Osteocyte (in vitro differentiated cells): ENCODE results near the gene ZDHHC11B. TPM values are rescaled to one million over a fixed set of nuclear protein-coding genes. Genes with fewer than 3 reads are reported as not detected.
"Not testable (repeated sequence)": the region's sequence is repeated elsewhere in the genome, so short reads cannot be mapped to it uniquely, and the experiment has no call there.

Source experiments
- DNase-seq: peaks from one replicate; pipeline ENCODE4 v3.0.0; 2021; ENCODE audit warnings: mixed read lengths; ENCODE audit not compliant: unreplicated experiment; ENCODE audit errors: extremely low spot score
- H3K27ac Mint-ChIP-seq: one replicate; pipeline ENCODE4 v1.8.0; 2021; ENCODE audit warnings: mild to moderate bottlenecking, mixed read lengths; ENCODE audit not compliant: unreplicated experiment
- H3K27me3 Mint-ChIP-seq: one replicate; pipeline ENCODE4 v1.8.0; 2021; ENCODE audit warnings: mixed read lengths; ENCODE audit not compliant: unreplicated experiment
- H3K36me3 Mint-ChIP-seq: one replicate; pipeline ENCODE4 v1.8.0; 2021; ENCODE audit warnings: mixed read lengths; ENCODE audit not compliant: unreplicated experiment
- H3K4me1 Mint-ChIP-seq: one replicate; pipeline ENCODE4 v1.8.0; 2021; ENCODE audit warnings: mixed read lengths; ENCODE audit not compliant: unreplicated experiment
- H3K4me3 Mint-ChIP-seq: one replicate; pipeline ENCODE4 v1.8.0; 2021; ENCODE audit warnings: mild to moderate bottlenecking, moderate library complexity, mixed read lengths; ENCODE audit not compliant: unreplicated experiment
- H3K9me3 Mint-ChIP-seq: one replicate; pipeline ENCODE4 v1.8.0; 2021; ENCODE audit warnings: mixed read lengths; ENCODE audit not compliant: unreplicated experiment
- total RNA-seq: library from RNA; stranded (reverse); gene quantifications from 2 replicates; pipeline ENCODE4 v1.2.1, GENCODE V29; 2021
- TF ChIP-seq, protein P1 (sequence below): fragments of 200-600 bp; sonication (generic); IDR thresholded peaks from 2 replicates; pipeline ENCODE4 v1.5.0; 2021; ENCODE audit warnings: antibody characterized with exemption, mild to moderate bottlenecking, moderate library complexity

The ZDHHC11B gene
- total RNA-seq, 1 donor from 2014 or later = not detected

DNA sequence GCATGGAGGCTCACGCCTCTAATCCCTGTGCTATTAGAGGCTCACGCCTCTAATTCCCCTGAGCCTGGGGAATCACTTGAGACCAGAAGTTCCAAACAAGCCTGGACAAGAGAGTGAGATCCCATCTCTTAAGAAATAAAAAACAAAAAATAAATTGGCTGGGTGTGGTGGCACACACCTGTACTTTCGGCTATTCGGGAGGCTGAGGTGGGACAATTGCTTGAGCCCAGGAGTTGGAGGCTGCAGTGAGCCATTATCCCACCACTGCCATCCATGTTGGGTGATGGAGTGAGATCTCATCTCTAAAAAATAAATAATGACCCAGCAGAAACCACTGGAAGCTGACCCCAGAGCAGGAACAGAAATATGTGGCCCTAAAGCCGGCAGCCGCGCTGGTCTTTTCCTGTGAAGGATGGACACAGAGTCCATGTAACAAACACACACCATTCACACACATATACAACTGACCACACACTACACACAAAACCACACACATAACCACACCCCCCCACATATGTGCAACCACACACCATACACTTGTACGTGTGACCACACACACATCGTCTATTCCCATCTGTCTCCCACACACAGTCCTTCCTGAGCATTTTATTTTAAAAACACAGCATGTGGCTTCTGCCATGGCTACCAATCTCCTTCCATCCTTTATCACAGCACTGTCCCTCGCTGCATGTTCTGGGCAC is 51.6 kb downstream of the ZDHHC11B start:
- not testable (repeated sequence) for H3K4me3 Mint-ChIP-seq, H3K4me1 Mint-ChIP-seq, DNase-seq, H3K36me3 Mint-ChIP-seq, H3K9me3 Mint-ChIP-seq, H3K27ac Mint-ChIP-seq
- peaks cover 39% of the 10 kb centered on the region for H3K27me3 Mint-ChIP-seq

DNA sequence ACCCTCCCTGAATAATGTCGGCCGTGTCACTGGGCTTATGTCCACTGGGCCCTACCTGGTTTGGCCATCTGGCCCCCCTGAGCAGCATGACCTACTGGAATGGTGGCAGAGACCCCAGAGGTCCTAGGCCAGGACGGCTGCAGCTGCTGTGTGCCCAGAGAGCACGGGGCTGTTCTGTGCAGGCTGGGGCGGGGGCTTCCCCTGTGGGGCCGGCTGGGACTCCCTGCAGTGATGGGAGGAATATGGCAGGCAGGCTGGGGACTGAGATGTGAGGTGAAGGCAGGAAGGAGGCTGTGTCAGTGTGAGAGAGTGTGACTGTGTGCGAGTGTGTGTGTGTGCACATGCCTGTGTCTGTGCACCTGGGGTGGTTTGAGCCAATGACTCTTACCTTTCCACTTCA is 55.3 kb downstream of the ZDHHC11B start:
- H3K36me3 Mint-ChIP-seq, H3K4me3 Mint-ChIP-seq, DNase-seq, H3K27ac Mint-ChIP-seq, H3K9me3 Mint-ChIP-seq, H3K4me1 Mint-ChIP-seq: not testable (repeated sequence)
- H3K27me3 Mint-ChIP-seq = peaks cover 28% of the 10 kb centered on the region

DNA sequence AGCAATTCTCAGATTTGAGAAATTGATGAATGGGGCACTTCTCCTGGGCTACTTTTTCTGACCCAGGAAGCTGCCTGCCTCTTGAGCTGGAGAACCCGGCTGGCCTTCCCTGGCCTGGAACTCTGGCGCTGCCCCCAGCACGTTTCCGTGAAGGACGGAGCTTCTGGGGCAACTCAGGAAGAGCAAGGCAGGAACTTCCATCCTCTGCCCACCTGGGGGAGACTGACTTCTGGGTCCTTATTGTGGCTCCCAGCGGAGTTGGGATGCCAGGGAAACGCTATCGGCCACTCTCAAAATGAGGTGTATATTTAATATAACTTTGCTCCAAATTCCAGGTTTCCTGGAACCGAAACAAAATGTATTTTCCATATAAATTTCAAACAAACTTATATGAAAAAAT is 57.4 kb downstream of the ZDHHC11B start:
- H3K27me3 Mint-ChIP-seq = peaks cover 27% of the 10 kb centered on the region
- not testable (repeated sequence) for DNase-seq, H3K36me3 Mint-ChIP-seq, H3K27ac Mint-ChIP-seq, H3K4me3 Mint-ChIP-seq, H3K4me1 Mint-ChIP-seq, H3K9me3 Mint-ChIP-seq

DNA sequence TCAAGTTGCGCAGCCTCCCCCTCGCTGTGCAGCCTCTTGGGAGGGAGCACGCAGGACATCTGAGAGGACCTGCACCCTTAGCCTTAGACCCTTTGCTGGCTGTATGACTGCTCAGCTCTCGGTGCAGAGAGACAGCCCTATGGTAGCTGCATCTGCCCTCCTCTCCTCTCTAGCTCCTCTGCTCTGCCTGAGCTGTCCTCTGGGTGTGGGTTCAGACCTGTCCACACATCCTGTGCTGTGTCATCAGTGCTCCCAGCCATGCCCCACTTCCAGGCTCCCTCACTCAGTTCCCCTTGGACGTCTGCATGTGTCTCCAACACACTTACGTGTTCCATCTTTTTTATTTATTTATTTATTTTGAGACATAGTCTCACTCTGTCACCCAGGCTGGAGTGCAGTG is 60.7 kb downstream of the ZDHHC11B start:
- peaks cover 36% of the 10 kb centered on the region for H3K27me3 Mint-ChIP-seq
- H3K4me3 Mint-ChIP-seq, DNase-seq, H3K4me1 Mint-ChIP-seq, H3K27ac Mint-ChIP-seq, H3K36me3 Mint-ChIP-seq: not testable (repeated sequence)
- H3K9me3 Mint-ChIP-seq = peaks cover 15% of the 10 kb centered on the region

GRCh38 chr5:723309-723708 is 61.2 kb downstream of the ZDHHC11B start:
- H3K27ac Mint-ChIP-seq, H3K4me3 Mint-ChIP-seq: not testable (repeated sequence)

DNA sequence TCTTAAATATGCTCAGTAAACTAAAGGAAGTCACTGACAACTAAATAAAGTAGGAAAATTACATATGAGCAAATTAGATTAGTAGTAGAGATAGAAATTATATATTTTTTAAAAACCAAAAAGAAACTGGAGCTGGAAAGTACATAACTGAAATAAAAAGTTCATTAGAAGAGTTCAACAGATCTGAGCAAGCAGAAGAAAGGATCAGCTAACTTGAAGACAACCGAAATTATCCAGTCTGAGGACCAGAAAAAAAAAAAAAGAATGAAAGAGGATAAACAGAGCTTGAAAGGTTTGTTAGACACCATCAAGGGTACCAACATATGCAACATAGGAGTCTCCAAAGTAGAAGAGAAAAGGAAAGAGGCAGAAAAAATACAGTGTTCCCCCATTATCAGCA is 65.2 kb downstream of the ZDHHC11B start:
- H3K4me1 Mint-ChIP-seq, H3K27ac Mint-ChIP-seq, H3K36me3 Mint-ChIP-seq, DNase-seq, H3K4me3 Mint-ChIP-seq: not testable (repeated sequence)
- Mint-ChIP-seq H3K9me3 (peaks cover 18% of the 10 kb centered on the region), H3K27me3 (peaks cover 51% of the 10 kb centered on the region)

More at GRCh38 chr5:723309-723708, 61.2 kb downstream of the ZDHHC11B start:
- Mint-ChIP-seq H3K27me3 (peaks cover 40% of the 10 kb centered on the region), H3K9me3 (peaks cover 18% of the 10 kb centered on the region)
- DNase-seq, H3K4me1 Mint-ChIP-seq, H3K36me3 Mint-ChIP-seq: not testable (repeated sequence)

DNA sequence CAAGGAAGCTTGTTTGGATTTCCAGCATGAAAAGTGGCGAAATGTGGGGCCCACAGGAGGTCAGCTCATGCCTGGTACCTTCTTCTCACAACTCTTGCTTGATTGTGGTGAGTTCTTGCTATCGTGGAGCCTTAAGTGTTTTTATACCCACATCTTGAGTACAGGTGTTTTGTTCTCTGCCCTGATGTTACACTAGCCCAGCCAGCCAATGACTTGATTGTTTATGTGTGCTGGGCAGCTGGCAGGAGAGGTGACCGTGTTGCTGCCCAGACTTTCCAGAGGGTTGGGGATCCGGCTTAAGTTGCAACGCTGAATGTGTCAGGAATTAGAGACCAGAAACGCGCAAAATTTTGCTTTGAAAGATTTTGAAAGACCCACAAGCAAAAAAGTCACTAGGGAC is 67.4 kb downstream of the ZDHHC11B start:
- peaks cover 52% of the 10 kb centered on the region for H3K27me3 Mint-ChIP-seq
- no peaks in the 10 kb centered on the region for H3K4me1 Mint-ChIP-seq
- H3K27ac Mint-ChIP-seq = no peak overlapping the region
- H3K36me3 Mint-ChIP-seq = peaks cover 2% of the 10 kb centered on the region
- DNase-seq = no peak
- H3K9me3 Mint-ChIP-seq = peaks cover 18% of the 10 kb centered on the region
- TF ChIP-seq, protein P1, sequence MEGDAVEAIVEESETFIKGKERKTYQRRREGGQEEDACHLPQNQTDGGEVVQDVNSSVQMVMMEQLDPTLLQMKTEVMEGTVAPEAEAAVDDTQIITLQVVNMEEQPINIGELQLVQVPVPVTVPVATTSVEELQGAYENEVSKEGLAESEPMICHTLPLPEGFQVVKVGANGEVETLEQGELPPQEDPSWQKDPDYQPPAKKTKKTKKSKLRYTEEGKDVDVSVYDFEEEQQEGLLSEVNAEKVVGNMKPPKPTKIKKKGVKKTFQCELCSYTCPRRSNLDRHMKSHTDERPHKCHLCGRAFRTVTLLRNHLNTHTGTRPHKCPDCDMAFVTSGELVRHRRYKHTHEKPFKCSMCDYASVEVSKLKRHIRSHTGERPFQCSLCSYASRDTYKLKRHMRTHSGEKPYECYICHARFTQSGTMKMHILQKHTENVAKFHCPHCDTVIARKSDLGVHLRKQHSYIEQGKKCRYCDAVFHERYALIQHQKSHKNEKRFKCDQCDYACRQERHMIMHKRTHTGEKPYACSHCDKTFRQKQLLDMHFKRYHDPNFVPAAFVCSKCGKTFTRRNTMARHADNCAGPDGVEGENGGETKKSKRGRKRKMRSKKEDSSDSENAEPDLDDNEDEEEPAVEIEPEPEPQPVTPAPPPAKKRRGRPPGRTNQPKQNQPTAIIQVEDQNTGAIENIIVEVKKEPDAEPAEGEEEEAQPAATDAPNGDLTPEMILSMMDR = no peak
- no peak overlapping the region for H3K4me3 Mint-ChIP-seq

GRCh38 chr5:716740-717139 is 67.8 kb downstream of the ZDHHC11B start:
- Mint-ChIP-seq H3K27me3 (peaks cover 48% of the 10 kb centered on the region), H3K9me3 (peaks cover 18% of the 10 kb centered on the region)
- not testable (repeated sequence) for H3K27ac Mint-ChIP-seq, DNase-seq, H3K4me1 Mint-ChIP-seq, H3K4me3 Mint-ChIP-seq, H3K36me3 Mint-ChIP-seq

DNA sequence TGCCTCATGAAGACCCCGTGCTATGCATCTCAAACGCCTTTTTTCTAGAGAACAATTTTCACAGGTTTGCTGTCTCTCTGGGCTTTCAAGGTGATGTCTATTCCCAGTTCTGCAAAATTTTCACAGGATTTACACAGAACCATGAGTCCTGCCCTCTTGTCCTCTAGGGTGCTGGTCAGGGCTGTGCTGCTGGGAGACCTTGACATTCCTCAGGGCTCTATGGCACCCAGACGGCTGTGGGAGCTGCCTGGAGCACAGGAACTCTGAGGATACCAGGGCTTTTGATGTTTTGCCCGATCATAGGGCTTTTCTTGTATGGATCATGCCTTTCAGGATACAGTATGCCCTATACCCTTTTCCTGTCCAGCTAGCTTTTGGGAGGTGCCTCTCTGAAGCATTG is 68.9 kb downstream of the ZDHHC11B start:
- Mint-ChIP-seq H3K9me3 (peaks cover 18% of the 10 kb centered on the region), H3K27me3 (peaks cover 39% of the 10 kb centered on the region)
- not testable (repeated sequence) for H3K27ac Mint-ChIP-seq, H3K4me3 Mint-ChIP-seq, H3K36me3 Mint-ChIP-seq, H3K4me1 Mint-ChIP-seq, DNase-seq

GRCh38 chr5:714215-715118 is 70.1 kb downstream of the ZDHHC11B start:
- DNase-seq, H3K4me3 Mint-ChIP-seq, H3K4me1 Mint-ChIP-seq, H3K27ac Mint-ChIP-seq, H3K36me3 Mint-ChIP-seq, H3K9me3 Mint-ChIP-seq: not testable (repeated sequence)
- H3K27me3 Mint-ChIP-seq = peaks cover 32% of the 10 kb centered on the region

DNA sequence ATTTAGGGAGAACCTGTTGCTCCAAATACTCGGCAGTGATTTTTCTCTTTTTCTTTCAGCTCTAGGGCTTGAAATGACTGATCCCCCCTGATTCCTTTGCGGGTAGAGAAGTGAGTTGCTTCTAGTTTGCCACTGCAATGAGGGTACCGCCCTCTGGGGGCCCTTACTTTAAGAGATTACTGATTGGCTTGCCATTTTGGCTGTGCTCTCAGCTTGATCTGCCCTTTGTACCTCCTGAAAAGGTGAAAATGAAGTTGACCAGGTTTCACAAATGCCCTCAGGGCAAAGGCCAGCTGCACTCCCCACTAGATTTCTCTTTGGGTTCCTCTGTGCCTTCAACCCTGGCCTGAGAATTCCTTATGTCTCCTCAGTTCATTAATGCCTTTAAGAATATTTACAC is 70.8 kb downstream of the ZDHHC11B start:
- H3K4me3 Mint-ChIP-seq, H3K36me3 Mint-ChIP-seq, DNase-seq, H3K27ac Mint-ChIP-seq, H3K4me1 Mint-ChIP-seq, H3K9me3 Mint-ChIP-seq: not testable (repeated sequence)
- peaks cover 29% of the 10 kb centered on the region for H3K27me3 Mint-ChIP-seq
